Fibroblast of villous mesenchyme (primary cell): ENCODE data around the gene ABCA4. TPM values are rescaled to one million over a fixed set of nuclear protein-coding genes. Genes with fewer than 3 reads are reported as not detected.

Experiments
- DNase-seq: peaks from one replicate; pipeline ENCODE4 v3.0.0-alpha.2; 2010; ENCODE audit warnings: low read depth
- H3K4me3 ChIP-seq: 2 replicates; pipeline ENCODE4 v1.5.1; 2011; ENCODE audit warnings: low read depth, mild to moderate bottlenecking, low read length
- CTCF ChIP-seq: IDR thresholded peaks from 2 replicates; pipeline ENCODE4 v1.5.1; 2012; ENCODE audit warnings: low read depth, mild to moderate bottlenecking, low read length; ENCODE audit not compliant: insufficient read depth
- total RNA-seq: library from RNA; depleted of rRNA; stranded (reverse); fragments of >200 nt; gene quantifications from 2 replicates; pipeline ENCODE4 v1.2.3, GENCODE V29; 2012

Gene ABCA4
- total RNA-seq, 1 donor, result 0.43 TPM

GRCh38 chr1:94042388-94042787 lies 78.6 kb downstream of the ABCA4 start:
- TF ChIP-seq CTCF, result no peak
- H3K4me3 ChIP-seq, result no peak overlapping the region

GRCh38 chr1:94039871-94040569 lies 80.9 kb downstream of the ABCA4 start:
- peak; percentile 77 for DNase-seq
- H3K4me3 ChIP-seq, result no peak overlapping the region
- no peak for TF ChIP-seq CTCF

More at GRCh38 chr1:94042388-94042787, 78.6 kb downstream of the ABCA4 start:
- peak; percentile 63 for DNase-seq

DNA sequence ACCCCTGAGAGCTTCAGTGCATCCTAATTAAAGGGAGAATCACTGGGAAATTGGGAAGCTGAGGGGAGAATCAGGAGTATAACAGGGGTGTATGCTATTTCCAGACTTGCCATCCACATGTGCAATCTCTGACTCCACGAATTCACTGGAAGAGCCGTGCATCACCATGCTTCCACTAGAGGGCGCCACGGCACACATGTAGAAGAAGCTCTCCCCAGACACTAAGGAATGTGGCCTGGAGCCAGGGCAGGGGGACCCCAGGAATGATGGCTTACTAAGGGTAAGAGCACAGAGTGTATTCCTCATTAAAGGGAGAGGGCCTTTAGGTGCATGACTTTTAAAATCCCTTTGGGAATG lies 81.5 kb downstream of the ABCA4 start:
- DNase-seq, result peak; percentile 78
- peak; percentile 88 for TF ChIP-seq CTCF
- H3K4me3 ChIP-seq, result no peak overlapping the region

GRCh38 chr1:94038511-94038910 lies 82.4 kb downstream of the ABCA4 start:
- no peak for TF ChIP-seq CTCF
- no peak overlapping the region for H3K4me3 ChIP-seq
- DNase-seq, result peak; percentile 63

GRCh38 chr1:94037392-94038229 lies 83.3 kb downstream of the ABCA4 start:
- DNase-seq, result no peak
- TF ChIP-seq CTCF, result no peak
- H3K4me3 ChIP-seq, result no peak overlapping the region

GRCh38 chr1:94036730-94037129 lies 84.2 kb downstream of the ABCA4 start:
- H3K4me3 ChIP-seq, result no peak overlapping the region
- no peak for TF ChIP-seq CTCF
- peak; percentile 98 for DNase-seq

DNA sequence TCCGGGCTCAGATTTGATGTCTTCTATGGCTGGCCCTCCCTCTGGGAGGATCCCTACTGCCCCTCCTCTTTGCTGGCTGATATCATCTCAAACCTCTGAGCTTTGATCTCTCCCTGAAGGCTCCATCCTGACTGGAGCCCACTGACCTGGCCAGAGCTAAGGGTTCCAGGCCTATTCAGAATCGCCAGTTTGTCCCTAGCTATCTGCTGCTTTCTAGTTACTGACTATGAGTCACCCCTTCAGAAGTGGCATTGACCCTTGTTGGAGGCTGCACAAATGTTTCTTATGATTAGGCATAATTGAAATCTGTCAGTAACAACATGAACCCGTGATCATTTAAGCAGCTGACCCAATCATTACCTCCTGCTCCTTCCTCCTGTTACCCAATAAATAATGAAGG lies 87.1 kb downstream of the ABCA4 start:
- no peak for TF ChIP-seq CTCF
- H3K4me3 ChIP-seq, result no peak overlapping the region
- no peak for DNase-seq
